ENCODE data around the gene PFDN4.

The PFDN4 gene

DNA sequence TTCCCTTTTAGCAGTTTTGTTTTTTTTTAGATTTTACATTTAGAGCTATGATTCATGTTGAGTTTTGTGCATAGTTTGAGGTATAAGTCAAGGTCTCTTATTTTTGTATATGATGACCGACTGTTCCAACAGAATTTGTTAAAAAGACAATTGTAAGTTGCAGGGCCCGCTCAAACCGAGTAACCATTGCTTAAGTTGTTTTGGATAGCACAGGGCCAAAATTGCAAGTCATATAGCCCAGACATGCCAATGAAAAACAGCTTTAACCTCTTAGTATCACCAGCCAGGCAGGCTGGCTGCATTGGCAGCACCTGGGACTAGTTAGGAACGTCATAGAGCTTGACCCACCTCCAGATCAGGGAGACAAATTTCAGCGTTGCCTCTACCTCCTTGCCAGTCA lies 47.3 kb downstream of the PFDN4 start:
- Histone ChIP-seq H4K20me1 (ENCODE audit: low read depth, low read length) (no peaks in the 10 kb centered on the region), H2AFZ (ENCODE audit: low read depth, low read length, severe bottlenecking) (no peak overlapping the region), H3K9me3 (ENCODE audit: insufficient read depth, low read length) (no peaks in the 10 kb centered on the region), H3K9ac (ENCODE audit: low read length) (no peak overlapping the region), H3K27ac (ENCODE audit: low read depth, low read length) (no peak overlapping the region), H3K9me2 (replicated peaks; ENCODE audit: insufficient read depth, low read length) (no peaks in the 10 kb centered on the region), H3F3A (ENCODE audit: insufficient read depth) (no peaks in the 10 kb centered on the region), H3K4me3 (ENCODE audit: insufficient read depth, low read length, poor library complexity, severe bottlenecking) (no peak overlapping the region), H3K27me3 (ENCODE audit: low read length) (no peaks in the 10 kb centered on the region), H3K36me3 (ENCODE audit: low read length) (no peaks in the 10 kb centered on the region), H3K79me2 (ENCODE audit: insufficient read depth, low read length) (no peaks in the 10 kb centered on the region), H3K4me2 (ENCODE audit: low read depth, low read length, poor library complexity, severe bottlenecking) (no peak overlapping the region)
- TF ChIP-seq EZH2phosphoT487 (conservative IDR thresholded peaks at IDR 0.05; ENCODE audit: low read length): no peak
- TF ChIP-seq, protein P1, sequence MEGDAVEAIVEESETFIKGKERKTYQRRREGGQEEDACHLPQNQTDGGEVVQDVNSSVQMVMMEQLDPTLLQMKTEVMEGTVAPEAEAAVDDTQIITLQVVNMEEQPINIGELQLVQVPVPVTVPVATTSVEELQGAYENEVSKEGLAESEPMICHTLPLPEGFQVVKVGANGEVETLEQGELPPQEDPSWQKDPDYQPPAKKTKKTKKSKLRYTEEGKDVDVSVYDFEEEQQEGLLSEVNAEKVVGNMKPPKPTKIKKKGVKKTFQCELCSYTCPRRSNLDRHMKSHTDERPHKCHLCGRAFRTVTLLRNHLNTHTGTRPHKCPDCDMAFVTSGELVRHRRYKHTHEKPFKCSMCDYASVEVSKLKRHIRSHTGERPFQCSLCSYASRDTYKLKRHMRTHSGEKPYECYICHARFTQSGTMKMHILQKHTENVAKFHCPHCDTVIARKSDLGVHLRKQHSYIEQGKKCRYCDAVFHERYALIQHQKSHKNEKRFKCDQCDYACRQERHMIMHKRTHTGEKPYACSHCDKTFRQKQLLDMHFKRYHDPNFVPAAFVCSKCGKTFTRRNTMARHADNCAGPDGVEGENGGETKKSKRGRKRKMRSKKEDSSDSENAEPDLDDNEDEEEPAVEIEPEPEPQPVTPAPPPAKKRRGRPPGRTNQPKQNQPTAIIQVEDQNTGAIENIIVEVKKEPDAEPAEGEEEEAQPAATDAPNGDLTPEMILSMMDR (IDR thresholded peaks at IDR 0.05; ENCODE audit: insufficient read depth, low read length, poor library complexity, severe bottlenecking): no peak

DNA sequence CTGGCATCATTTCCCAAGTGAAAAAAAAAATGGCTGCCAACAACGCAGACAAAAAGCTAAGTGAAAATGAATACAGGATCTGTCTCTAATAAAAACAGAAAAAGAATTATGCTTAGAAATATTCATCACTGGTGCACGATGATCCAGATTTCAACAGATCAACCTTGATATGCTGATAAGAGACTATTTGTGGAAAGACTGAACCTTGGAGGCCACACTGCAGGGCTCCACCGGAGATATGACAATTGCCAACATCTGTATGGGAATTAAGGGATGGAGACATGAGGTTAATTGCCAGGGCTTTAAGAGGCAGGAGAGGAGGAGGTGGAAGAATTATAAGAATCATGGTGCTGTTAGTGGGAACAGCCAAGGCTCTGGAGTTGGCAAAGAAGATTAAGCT lies 48.3 kb downstream of the PFDN4 start:
- no peak overlapping the region for H3K9ac ChIP-seq (ENCODE audit: low read length)
- H3K9me3 ChIP-seq (ENCODE audit: insufficient read depth, low read length): no peaks in the 10 kb centered on the region
- no peak overlapping the region for H3K4me2 ChIP-seq (ENCODE audit: low read depth, low read length, poor library complexity, severe bottlenecking)
- H3K4me3 ChIP-seq (ENCODE audit: insufficient read depth, low read length, poor library complexity, severe bottlenecking): no peak overlapping the region
- H4K20me1 ChIP-seq (ENCODE audit: low read depth, low read length): no peaks in the 10 kb centered on the region
- no peaks in the 10 kb centered on the region for H3F3A ChIP-seq (ENCODE audit: insufficient read depth)
- no peaks in the 10 kb centered on the region for H3K79me2 ChIP-seq (ENCODE audit: insufficient read depth, low read length)
- H3K27ac ChIP-seq (ENCODE audit: low read depth, low read length): no peak overlapping the region
- TF ChIP-seq, protein P1 (IDR thresholded peaks at IDR 0.05; ENCODE audit: insufficient read depth, low read length, poor library complexity, severe bottlenecking): no peak
- no peak for TF ChIP-seq EZH2phosphoT487 (conservative IDR thresholded peaks at IDR 0.05; ENCODE audit: low read length)
- no peaks in the 10 kb centered on the region for H3K9me2 ChIP-seq (replicated peaks; ENCODE audit: insufficient read depth, low read length)
- H2AFZ ChIP-seq (ENCODE audit: low read depth, low read length, severe bottlenecking): no peak overlapping the region
- H3K36me3 ChIP-seq (ENCODE audit: low read length): no peaks in the 10 kb centered on the region
- no peaks in the 10 kb centered on the region for H3K27me3 ChIP-seq (ENCODE audit: low read length)

DNA sequence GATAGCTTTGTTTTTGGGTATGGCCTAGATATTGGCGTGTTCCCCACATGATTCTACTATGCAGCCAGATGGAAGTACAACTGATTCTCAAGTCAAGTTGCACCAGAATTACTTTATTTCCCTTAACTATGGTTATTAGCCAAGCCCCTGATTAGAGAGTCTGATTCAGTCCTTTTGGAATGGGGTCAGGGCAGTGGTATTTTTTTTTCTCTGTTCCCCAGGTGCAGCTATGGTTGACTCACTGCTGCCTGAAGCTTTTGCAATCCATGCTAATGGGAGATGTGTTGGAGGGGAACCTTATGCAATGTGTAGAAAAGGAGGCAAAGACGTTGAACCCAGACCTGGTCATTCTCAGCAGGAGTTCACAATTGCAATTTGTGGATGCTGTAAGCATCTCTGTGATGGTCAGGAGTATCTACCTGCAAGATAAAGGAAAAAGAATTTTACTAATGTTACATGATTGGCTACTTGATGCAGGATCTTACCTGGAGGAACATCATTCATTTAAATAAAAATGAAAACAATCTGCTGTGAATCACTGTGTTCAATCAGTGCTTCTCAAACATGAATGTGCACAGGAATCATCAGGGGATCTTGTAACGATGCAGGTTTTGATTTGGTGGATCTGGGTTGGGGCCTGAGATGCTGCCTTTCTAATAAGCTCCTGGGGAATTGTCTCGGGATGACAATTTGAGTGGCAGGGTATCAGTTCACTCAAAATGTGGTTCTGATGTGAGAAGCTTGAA lies 49.4 kb downstream of the PFDN4 start:
- H3K79me2 ChIP-seq (ENCODE audit: insufficient read depth, low read length): no peaks in the 10 kb centered on the region
- no peaks in the 10 kb centered on the region for H4K20me1 ChIP-seq (ENCODE audit: low read depth, low read length)
- no peak overlapping the region for H3K9ac ChIP-seq (ENCODE audit: low read length)
- no peak overlapping the region for H3K27ac ChIP-seq (ENCODE audit: low read depth, low read length)
- H3K9me3 ChIP-seq (ENCODE audit: insufficient read depth, low read length): no peaks in the 10 kb centered on the region
- H2AFZ ChIP-seq (ENCODE audit: low read depth, low read length, severe bottlenecking): no peak overlapping the region
- H3K4me3 ChIP-seq (ENCODE audit: insufficient read depth, low read length, poor library complexity, severe bottlenecking): no peak overlapping the region
- H3K36me3 ChIP-seq (ENCODE audit: low read length): no peaks in the 10 kb centered on the region
- TF ChIP-seq, protein P1 (IDR thresholded peaks at IDR 0.05; ENCODE audit: insufficient read depth, low read length, poor library complexity, severe bottlenecking): no peak
- no peaks in the 10 kb centered on the region for H3K9me2 ChIP-seq (replicated peaks; ENCODE audit: insufficient read depth, low read length)
- H3K27me3 ChIP-seq (ENCODE audit: low read length): no peaks in the 10 kb centered on the region
- H3F3A ChIP-seq (ENCODE audit: insufficient read depth): no peaks in the 10 kb centered on the region
- no peak overlapping the region for H3K4me2 ChIP-seq (ENCODE audit: low read depth, low read length, poor library complexity, severe bottlenecking)
